Measurements from ENCODE around the gene ZNF319.

The ZNF319 gene

GRCh38 chr16:58000706-58001676 is 519 bp upstream of the ZNF319 start, which contains the start of gene USB1:
Gene USB1, plus strand, starts transcription at chr16:58001407. Its CDS starts 77 bp downstream, at chr16:58001484.
- peak; percentile 78 for DNase-seq (ENCODE audit: low read depth)
- peak within 1 kb of the TSS; percentile 81 for H3K4me3 ChIP-seq (replicated peaks; ENCODE audit: low read depth, low read length)
- peak; percentile 30 for TF ChIP-seq CTCF (IDR thresholded peaks at IDR 0.05; ENCODE audit: low read length, missing control alignments)

GRCh38 chr16:57999366-57999970 is 1.0 kb downstream of the ZNF319 start:
- peak overlapping the region; percentile 81 for H3K4me3 ChIP-seq (replicated peaks; ENCODE audit: low read depth, low read length)
- peak; percentile 7 for TF ChIP-seq CTCF (IDR thresholded peaks at IDR 0.05; ENCODE audit: low read length, missing control alignments)
- peak; percentile 35 for DNase-seq (ENCODE audit: low read depth)

- DNase-seq (ENCODE audit: low read depth), result no peak
- peak overlapping the region; percentile 81 for H3K4me3 ChIP-seq (replicated peaks; ENCODE audit: low read depth, low read length)
- TF ChIP-seq CTCF (IDR thresholded peaks at IDR 0.05; ENCODE audit: low read length, missing control alignments), result no peak
Observed at GRCh38 chr16:57998992-57999365, 1.5 kb downstream of the ZNF319 start.

GRCh38 chr16:57998486-57998885 is 2.0 kb downstream of the ZNF319 start:
- no peak for TF ChIP-seq CTCF (IDR thresholded peaks at IDR 0.05; ENCODE audit: low read length, missing control alignments)
- DNase-seq (ENCODE audit: low read depth), result peak; percentile 38
- H3K4me3 ChIP-seq (replicated peaks; ENCODE audit: low read depth, low read length), result no peak overlapping the region

GRCh38 chr16:57997528-57998265 is 2.8 kb downstream of the ZNF319 start:
- no peak overlapping the region for H3K4me3 ChIP-seq (replicated peaks; ENCODE audit: low read depth, low read length)
- no peak for DNase-seq (ENCODE audit: low read depth)
- no peak for TF ChIP-seq CTCF (IDR thresholded peaks at IDR 0.05; ENCODE audit: low read length, missing control alignments)

- no peak for DNase-seq (ENCODE audit: low read depth)
- H3K4me3 ChIP-seq (replicated peaks; ENCODE audit: low read depth, low read length), result no peak overlapping the region
- no peak for TF ChIP-seq CTCF (IDR thresholded peaks at IDR 0.05; ENCODE audit: low read length, missing control alignments)
Observed at GRCh38 chr16:57997176-57997527, 3.3 kb downstream of the ZNF319 start.
